Memory B cell (primary cell): ENCODE data around the gene KRTAP5-9.
"Not testable (repeated sequence)": the region's sequence is repeated elsewhere in the genome, so short reads cannot be mapped to it uniquely, and the experiment has no call there.

Experiments used
- ATAC-seq: fragments of 150-1000 bp; cut with Tn5 transposase; 2 replicates; pipeline ENCODE4 v1.10.0; 2021; ENCODE audit warnings: low read depth, mild to moderate bottlenecking, moderate library complexity
- DNase-seq, 2 donors: peaks; one replicate each; pipeline ENCODE4 v3.0.0; 2022; ENCODE audit warnings: low spot score in 2 of 2
- H3K27ac Mint-ChIP-seq: one replicate; pipeline ENCODE4 v1.8.0; 2022; ENCODE audit warnings: mild to moderate bottlenecking, moderate library complexity, mixed read lengths
- H3K27me3 Mint-ChIP-seq: one replicate; pipeline ENCODE4 v1.8.0; 2022; ENCODE audit warnings: mixed read lengths
- H3K36me3 Mint-ChIP-seq: one replicate; pipeline ENCODE4 v1.8.0; 2022; ENCODE audit warnings: mild to moderate bottlenecking, mixed read lengths
- H3K4me1 Mint-ChIP-seq: one replicate; pipeline ENCODE4 v1.8.0; 2022; ENCODE audit warnings: mixed read lengths
- H3K4me3 Mint-ChIP-seq: one replicate; pipeline ENCODE4 v1.8.0; 2022; ENCODE audit warnings: mild to moderate bottlenecking, moderate library complexity, mixed read lengths
- H3K9me3 Mint-ChIP-seq: one replicate; pipeline ENCODE4 v1.8.0; 2022; ENCODE audit warnings: mixed read lengths

The KRTAP5-9 gene

GRCh38 chr11:71576688-71577465, 28.7 kb downstream of the KRTAP5-9 start:
- H3K27ac Mint-ChIP-seq, H3K9me3 Mint-ChIP-seq, ATAC-seq: not testable (repeated sequence)

DNA sequence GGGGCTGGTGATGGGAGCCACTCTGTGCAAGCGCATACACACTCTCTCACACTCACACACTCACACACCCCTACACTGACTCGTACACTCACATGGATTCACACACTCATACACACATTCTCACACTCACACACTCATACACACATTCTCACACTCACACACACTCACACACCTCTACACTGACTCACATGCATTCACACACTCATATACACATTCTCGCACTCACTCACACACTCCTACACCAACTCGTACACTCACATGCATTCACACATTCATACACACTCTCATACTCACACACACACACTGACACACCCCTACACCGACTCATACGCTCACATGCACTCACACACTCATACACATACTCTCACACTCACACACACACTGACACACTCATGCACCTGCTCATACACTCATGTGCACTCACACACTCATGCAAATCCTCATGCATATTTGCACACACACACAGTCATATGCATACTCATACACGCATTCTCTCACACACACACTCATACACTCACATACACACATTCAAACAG, 29.3 kb downstream of the KRTAP5-9 start:
- Mint-ChIP-seq H3K27me3 (peaks cover 9% of the 10 kb centered on the region), H3K36me3 (no peaks in the 10 kb centered on the region), H3K27ac (no peak overlapping the region), H3K4me1 (peaks cover 7% of the 10 kb centered on the region), H3K4me3 (no peak overlapping the region), H3K9me3 (no peaks in the 10 kb centered on the region)
- ATAC-seq (no peak), DNase-seq (no peak)

More at GRCh38 chr11:71576688-71577465, 28.7 kb downstream of the KRTAP5-9 start:
- H3K36me3 Mint-ChIP-seq, H3K4me1 Mint-ChIP-seq, H3K27me3 Mint-ChIP-seq, DNase-seq, H3K4me3 Mint-ChIP-seq: not testable (repeated sequence)

DNA sequence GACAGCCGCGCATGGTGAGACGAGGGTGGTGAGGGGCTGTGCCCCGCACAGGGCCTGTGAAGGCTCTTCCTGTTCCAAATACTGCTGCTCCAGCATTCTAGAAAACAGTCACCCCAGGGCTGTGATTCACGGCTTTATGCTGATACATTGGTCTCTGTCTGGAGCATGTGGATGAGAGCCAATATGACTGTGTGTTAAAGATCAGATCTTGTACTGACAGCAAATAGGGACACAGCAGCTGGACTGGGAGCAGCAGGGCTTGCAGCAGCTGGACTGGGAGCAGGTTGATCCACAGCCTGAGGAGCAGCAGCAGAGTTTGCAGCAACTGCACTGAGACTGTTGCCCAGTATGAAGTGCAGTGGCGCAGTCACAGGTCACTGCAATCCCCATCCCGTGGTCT, 31.3 kb downstream of the KRTAP5-9 start:
- H3K9me3 Mint-ChIP-seq, ATAC-seq, H3K36me3 Mint-ChIP-seq, H3K27ac Mint-ChIP-seq, DNase-seq, H3K4me1 Mint-ChIP-seq, H3K4me3 Mint-ChIP-seq: not testable (repeated sequence)
- peaks cover 10% of the 10 kb centered on the region for H3K27me3 Mint-ChIP-seq

- Mint-ChIP-seq H3K27ac (no peak overlapping the region), H3K4me3 (no peak overlapping the region)
- ATAC-seq = peak; percentile 35
Observed at GRCh38 chr11:71580057-71581003, 32.1 kb downstream of the KRTAP5-9 start.

GRCh38 chr11:71581826-71582225, 33.6 kb downstream of the KRTAP5-9 start:
- Mint-ChIP-seq H3K27me3 (peaks cover 16% of the 10 kb centered on the region), H3K9me3 (no peaks in the 10 kb centered on the region), H3K4me1 (peaks cover 7% of the 10 kb centered on the region), H3K27ac (no peak overlapping the region), H3K36me3 (no peaks in the 10 kb centered on the region), H3K4me3 (no peak overlapping the region)
- ATAC-seq (no peak), DNase-seq (no peak)

More at GRCh38 chr11:71580057-71581003, 32.1 kb downstream of the KRTAP5-9 start:
- Mint-ChIP-seq H3K27me3 (peaks cover 16% of the 10 kb centered on the region), H3K36me3 (no peaks in the 10 kb centered on the region), H3K4me1 (peaks cover 7% of the 10 kb centered on the region), H3K9me3 (no peaks in the 10 kb centered on the region)
- DNase-seq = no peak

DNA sequence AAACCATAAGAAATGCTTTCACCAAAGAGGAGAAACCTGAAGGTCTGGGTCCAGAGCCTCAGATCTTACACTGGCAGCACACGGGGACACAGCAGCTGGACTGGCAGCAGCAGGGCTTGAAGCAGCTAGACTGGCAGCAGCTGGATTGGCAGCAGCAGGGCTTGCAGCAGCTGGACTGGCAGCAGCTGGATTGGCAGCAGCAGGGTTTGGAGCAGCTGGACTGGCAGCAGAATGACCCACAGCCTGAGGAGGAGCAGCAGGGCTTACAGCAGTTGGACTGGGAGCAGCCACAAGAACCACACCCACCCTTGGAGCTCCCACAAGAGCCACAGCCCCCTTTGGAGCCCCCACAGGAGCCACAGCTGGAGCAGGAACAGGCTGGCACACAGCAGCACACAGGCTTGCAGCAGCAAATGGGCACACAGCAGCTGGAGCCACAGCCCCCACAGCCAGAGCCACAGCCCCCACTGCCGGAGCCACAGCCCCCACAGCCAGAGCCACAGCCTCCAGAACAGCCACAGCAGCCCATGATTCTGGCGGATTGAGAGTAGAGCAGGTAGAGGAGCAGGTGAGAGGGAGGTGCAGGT, 34.2 kb downstream of the KRTAP5-9 start, which contains the start of gene KRTAP5-11:
TSS of gene KRTAP5-11 (minus strand) at position 567 of the 587 bp plus-strand sequence. CDS start at position 529, 38 bp downstream.
- Mint-ChIP-seq H3K4me1 (peaks cover 7% of the 10 kb centered on the region), H3K36me3 (no peaks in the 10 kb centered on the region), H3K27ac (no peak within 1 kb of the TSS), H3K9me3 (no peaks in the 10 kb centered on the region), H3K27me3 (peaks cover 16% of the 10 kb centered on the region), H3K4me3 (no peak within 1 kb of the TSS)
- ATAC-seq (no peak), DNase-seq (no peak)

DNA sequence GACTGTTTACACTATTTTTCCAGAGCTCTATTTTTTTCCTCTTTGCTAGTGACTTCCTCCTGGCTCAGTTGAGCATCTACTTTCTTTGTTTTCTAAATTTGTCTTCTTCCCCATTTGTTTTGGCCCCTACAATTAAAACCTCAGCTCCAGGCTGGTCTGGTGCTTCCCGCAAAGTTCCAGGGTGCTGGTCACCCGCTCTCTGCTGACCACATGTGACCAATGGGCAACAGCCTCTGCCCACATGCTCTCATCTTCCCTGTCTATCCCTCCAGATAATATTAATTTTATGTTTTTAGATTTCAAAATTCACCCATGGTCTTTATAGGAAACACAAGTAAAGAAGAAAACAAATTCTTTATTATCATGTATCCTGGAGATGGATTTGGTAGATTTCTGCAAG, 34.7 kb downstream of the KRTAP5-9 start:
- DNase-seq, H3K9me3 Mint-ChIP-seq, H3K36me3 Mint-ChIP-seq, H3K27ac Mint-ChIP-seq, ATAC-seq, H3K4me1 Mint-ChIP-seq, H3K4me3 Mint-ChIP-seq: not testable (repeated sequence)
- peaks cover 16% of the 10 kb centered on the region for H3K27me3 Mint-ChIP-seq

DNA sequence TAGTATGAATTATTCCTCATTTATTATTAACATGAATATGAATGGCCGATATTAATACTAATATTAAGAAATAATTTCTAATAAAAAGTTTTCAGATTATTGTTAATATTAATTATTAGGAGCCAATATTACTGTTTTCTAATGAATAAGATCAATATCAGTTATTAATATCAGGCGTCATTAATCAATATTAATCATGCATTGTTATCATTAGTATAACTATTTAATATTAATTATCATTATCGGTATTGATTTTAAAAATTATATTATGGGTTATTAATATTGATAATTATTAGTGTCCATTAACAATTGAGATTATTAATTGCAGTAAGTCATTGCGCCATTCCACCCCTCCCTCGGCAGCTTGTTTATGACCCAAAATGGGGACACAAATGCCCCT, 37.5 kb downstream of the KRTAP5-9 start:
- H3K9me3 Mint-ChIP-seq, DNase-seq, H3K27ac Mint-ChIP-seq, ATAC-seq, H3K36me3 Mint-ChIP-seq, H3K4me3 Mint-ChIP-seq, H3K4me1 Mint-ChIP-seq: not testable (repeated sequence)
- peaks cover 14% of the 10 kb centered on the region for H3K27me3 Mint-ChIP-seq

- not testable (repeated sequence) for H3K4me3 Mint-ChIP-seq, H3K4me1 Mint-ChIP-seq, H3K9me3 Mint-ChIP-seq, H3K27me3 Mint-ChIP-seq, DNase-seq, ATAC-seq, H3K36me3 Mint-ChIP-seq, H3K27ac Mint-ChIP-seq
Observed at GRCh38 chr11:71588314-71588713, 40.1 kb downstream of the KRTAP5-9 start.

- DNase-seq, H3K27ac Mint-ChIP-seq, H3K36me3 Mint-ChIP-seq, H3K4me3 Mint-ChIP-seq, ATAC-seq, H3K4me1 Mint-ChIP-seq, H3K9me3 Mint-ChIP-seq: not testable (repeated sequence)
- peaks cover 13% of the 10 kb centered on the region for H3K27me3 Mint-ChIP-seq
Observed at GRCh38 chr11:71588822-71589545, 40.8 kb downstream of the KRTAP5-9 start.

GRCh38 chr11:71589546-71589920, 41.3 kb downstream of the KRTAP5-9 start:
- H3K27ac Mint-ChIP-seq, DNase-seq, H3K4me1 Mint-ChIP-seq, H3K9me3 Mint-ChIP-seq, ATAC-seq, H3K4me3 Mint-ChIP-seq, H3K36me3 Mint-ChIP-seq: not testable (repeated sequence)
- H3K27me3 Mint-ChIP-seq = peaks cover 11% of the 10 kb centered on the region
